Breast epithelium (tissue), 3 donors: Measurements from ENCODE around the gene ANKRD31.

Experiments used
- CTCF ChIP-seq, 3 donors: fragments of 450-650 bp; IDR thresholded peaks; one replicate each; pipeline ENCODE4 v1.5.1; 2016 to 2017; ENCODE audit warnings: antibody characterized with exemption in 3 of 3, mild to moderate bottlenecking in 3 of 3, moderate library complexity in 3 of 3
- POLR2A ChIP-seq: fragments of 450-650 bp; IDR thresholded peaks from one replicate; pipeline ENCODE4 v1.6.1; 2016; ENCODE audit warnings: antibody characterized with exemption, mild to moderate bottlenecking, moderate library complexity
- POLR2AphosphoS5 ChIP-seq, 3 donors: sonication (generic); formaldehyde crosslinking; IDR thresholded peaks; one replicate each; pipeline ENCODE4 v1.6.1; 2017; ENCODE audit warnings: antibody characterized with exemption in 3 of 3

- TF ChIP-seq CTCF (IDR thresholded peaks at IDR 0.05): no peak
- TF ChIP-seq POLR2AphosphoS5 (IDR thresholded peaks at IDR 0.05): no peak
- TF ChIP-seq POLR2A: no peak
These were observed 127.6 kb downstream of the ANKRD31 start for GRCh38 chr5:75108931-75109596.
